ENCODE results near the gene KCNQ1. TPM values are rescaled to one million over a fixed set of nuclear protein-coding genes. Genes with fewer than 3 reads are reported as not detected.

Gene KCNQ1
- total and polyA plus RNA-seq, 9 of the 15 experiments (the other 6 are each of a cell fraction or from before 2014, with no cell fraction given): 0.44 TPM; not detected in 8

DNA sequence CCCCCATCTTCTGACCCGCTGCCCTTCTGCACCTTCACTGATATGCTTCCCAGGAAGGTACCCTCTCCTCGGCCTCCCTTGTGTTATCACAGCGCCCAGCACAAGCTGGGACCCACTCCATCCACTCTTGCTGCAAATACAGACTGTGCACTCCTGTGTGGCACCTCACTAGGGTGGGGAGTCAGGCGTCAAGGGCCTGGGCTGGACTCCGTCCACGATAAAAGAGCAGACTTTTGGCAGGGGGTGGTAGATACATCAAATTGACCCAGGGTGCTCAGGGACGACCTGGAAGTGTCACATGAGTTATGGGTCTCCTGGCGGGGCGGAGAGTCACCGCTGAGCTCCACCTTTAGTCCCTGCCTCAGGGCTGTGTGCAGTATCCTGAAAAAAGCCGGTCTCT lies 1.4 kb upstream of the KCNQ1 start:
- Histone ChIP-seq H3K9ac (ENCODE audit: insufficient read depth in 1 of 2, low read depth in 2 of 2, low read length in 2 of 2) (no peak overlapping the region), H3K4me2 (ENCODE audit: insufficient read depth, low read length) (no peak overlapping the region), H3K4me1 (replicated peaks in 1 of 2; ENCODE audit: control insufficient read depth in 2 of 2, insufficient read depth in 2 of 2, low read length in 2 of 2) (peaks cover 0 to 22% of the 10 kb centered on the region in 2 experiments; a peak in 2 of 5 replicates), H3K4me3 (no peak overlapping the region), H3K9me3 (replicated peaks; ENCODE audit: control insufficient read depth, insufficient read depth, low read depth, low read length) (no peaks in the 10 kb centered on the region), H3K9me1 (ENCODE audit: control insufficient read depth, insufficient read depth, low read length) (no peaks in the 10 kb centered on the region), H3K27ac (ENCODE audit: extremely low read depth, low read depth, low read length) (no peak overlapping the region), H4K20me1 (replicated peaks; ENCODE audit: control insufficient read depth, insufficient read depth, low read length) (peaks cover 9% of the 10 kb centered on the region), H3K36me3 (ENCODE audit: control insufficient read depth, insufficient read depth, low read length) (no peaks in the 10 kb centered on the region), H3K27me3 (ENCODE audit: control insufficient read depth in 2 of 2, insufficient read depth in 2 of 2, low read length in 2 of 2) (peaks cover 0 to 29% of the 10 kb centered on the region in 2 experiments; a peak in 2 of 5 replicates), H3K79me2 (ENCODE audit: control insufficient read depth, insufficient read depth, low read length) (no peaks in the 10 kb centered on the region), H2AFZ (ENCODE audit: low read depth, low read length) (no peak overlapping the region)
- WGBS (ENCODE audit: insufficient coverage, low coverage, missing lambda C conversion rate): 20% methylated on average over 11 of the region's 11 CpGs
- intact Hi-C loops (cut with micrococcal nuclease): no loop called here
- ATAC-seq (no peak), DNase-seq (ENCODE audit: extremely low read depth in 1 of 4, low spot score in 3 of 4) (no peak), FAIRE-seq (no peak)
- POLR2A ChIA-PET: no interaction called here
- TF ChIP-seq ASH1L (IDR thresholded peaks at IDR 0.05; ENCODE audit: borderline replicate concordance, low read depth, partially characterized antibody) (no peak), ZKSCAN1 (IDR thresholded peaks at IDR 0.05; ENCODE audit: low read depth, low read length) (no peak), TAF1 (IDR thresholded peaks at IDR 0.05; ENCODE audit: control insufficient read depth, extremely low read depth, insufficient read depth, low read length, severe bottlenecking) (no peak)
- CTCF ChIA-PET (ENCODE audit: low intra/inter-chr PET ratio): no interaction called here
- no TSS peak for BruUV-seq (replicated peaks)
- in situ Hi-C loops (cut with MboI): no loop called here

DNA sequence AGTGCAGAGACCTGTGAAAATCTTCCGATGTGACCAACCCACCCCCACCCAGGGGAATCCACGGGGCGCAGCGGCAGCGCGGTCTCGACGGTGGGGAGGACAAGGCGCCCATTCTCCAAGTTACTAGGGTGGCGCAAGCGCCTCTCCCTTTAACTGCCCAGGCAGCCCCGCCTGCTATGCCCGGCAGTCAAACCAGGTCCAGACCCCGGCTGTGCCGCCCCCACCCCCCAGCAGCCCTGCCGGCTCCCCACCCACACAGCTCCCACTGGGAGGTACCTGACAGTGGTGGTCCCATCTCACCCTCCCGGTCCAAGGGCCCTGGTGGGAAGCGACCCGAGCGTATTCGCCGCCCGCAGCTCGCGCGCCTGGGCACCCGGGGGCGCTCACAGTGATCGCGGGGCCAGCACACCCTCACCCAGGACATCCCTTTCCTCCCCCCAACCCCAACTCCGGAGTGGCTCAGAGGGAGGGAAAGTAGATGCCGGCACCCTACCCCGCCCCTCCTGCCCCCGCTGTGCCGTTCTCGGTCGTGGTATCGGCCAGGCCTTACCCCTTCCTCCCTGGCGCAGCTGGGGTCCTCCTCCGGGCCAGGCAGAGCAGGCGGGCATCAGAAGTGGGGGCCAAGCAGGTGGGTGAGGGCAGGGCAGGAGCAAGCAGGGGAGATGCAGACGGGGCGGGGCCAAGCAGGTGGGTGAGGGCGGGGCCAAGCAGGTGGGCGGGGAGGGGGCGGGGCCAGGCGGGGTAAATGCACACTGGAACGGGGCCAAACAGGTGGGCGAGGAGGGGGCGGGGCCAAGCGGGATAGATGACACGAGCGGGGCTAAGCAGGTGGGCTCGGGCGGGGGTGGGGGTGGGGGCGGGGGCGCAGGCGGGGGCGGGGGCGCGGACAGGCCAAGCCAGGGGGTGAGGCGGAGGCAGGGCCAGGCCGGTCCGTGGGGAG lies 657 bp upstream of the KCNQ1 start, which contains the start of gene TRPM5:
TSS of gene TRPM5 (minus strand) at position 634 of the 940 bp plus-strand sequence. CDS start 21,478 bp downstream, outside the sequence.
- in situ Hi-C loops (cut with MboI): no loop called here
- Histone ChIP-seq H3K9ac (ENCODE audit: insufficient read depth in 1 of 2, low read depth in 2 of 2, low read length in 2 of 2) (no peak within 1 kb of the TSS), H3K4me3 (no peak within 1 kb of the TSS), H3K79me2 (ENCODE audit: control insufficient read depth, insufficient read depth, low read length) (no peaks in the 10 kb centered on the region), H3K9me1 (ENCODE audit: control insufficient read depth, insufficient read depth, low read length) (no peaks in the 10 kb centered on the region), H4K20me1 (replicated peaks; ENCODE audit: control insufficient read depth, insufficient read depth, low read length) (peaks cover 9% of the 10 kb centered on the region), H3K9me3 (replicated peaks; ENCODE audit: control insufficient read depth, insufficient read depth, low read depth, low read length) (no peaks in the 10 kb centered on the region), H3K27me3 (ENCODE audit: control insufficient read depth in 2 of 2, insufficient read depth in 2 of 2, low read length in 2 of 2) (peaks cover 0 to 34% of the 10 kb centered on the region in 2 experiments; a peak in 2 of 5 replicates), H3K4me1 (replicated peaks in 1 of 2; ENCODE audit: control insufficient read depth in 2 of 2, insufficient read depth in 2 of 2, low read length in 2 of 2) (peaks cover 0 to 25% of the 10 kb centered on the region in 2 experiments; a peak in 2 of 5 replicates), H3K4me2 (ENCODE audit: insufficient read depth, low read length) (no peak within 1 kb of the TSS), H3K27ac (ENCODE audit: extremely low read depth, low read depth, low read length) (no peak within 1 kb of the TSS), H2AFZ (ENCODE audit: low read depth, low read length) (no peak within 1 kb of the TSS), H3K36me3 (ENCODE audit: control insufficient read depth, insufficient read depth, low read length) (no peaks in the 10 kb centered on the region)
- intact Hi-C loops (cut with micrococcal nuclease): no loop called here
- ChIA-PET CTCF (ENCODE audit: low intra/inter-chr PET ratio) (no interaction called here), POLR2A (no interaction called here)
- 19% methylated on average over 12 of the region's 64 CpGs for WGBS (ENCODE audit: insufficient coverage, low coverage, missing lambda C conversion rate)
- ATAC-seq: peak; percentile 71
- TF ChIP-seq ZNF354B (CRISPR knock-in tag; IDR thresholded peaks at IDR 0.05) (no peak), PCBP1 (IDR thresholded peaks at IDR 0.05; ENCODE audit: low read depth, low read length, poor library complexity, severe bottlenecking) (peak; percentile 25), FOSL1 (tag; conservative IDR thresholded peaks at IDR 0.05) (no peak), KDM2B (CRISPR knock-in tag; IDR thresholded peaks at IDR 0.05) (no peak)
- TF ChIP-seq, protein P1, sequence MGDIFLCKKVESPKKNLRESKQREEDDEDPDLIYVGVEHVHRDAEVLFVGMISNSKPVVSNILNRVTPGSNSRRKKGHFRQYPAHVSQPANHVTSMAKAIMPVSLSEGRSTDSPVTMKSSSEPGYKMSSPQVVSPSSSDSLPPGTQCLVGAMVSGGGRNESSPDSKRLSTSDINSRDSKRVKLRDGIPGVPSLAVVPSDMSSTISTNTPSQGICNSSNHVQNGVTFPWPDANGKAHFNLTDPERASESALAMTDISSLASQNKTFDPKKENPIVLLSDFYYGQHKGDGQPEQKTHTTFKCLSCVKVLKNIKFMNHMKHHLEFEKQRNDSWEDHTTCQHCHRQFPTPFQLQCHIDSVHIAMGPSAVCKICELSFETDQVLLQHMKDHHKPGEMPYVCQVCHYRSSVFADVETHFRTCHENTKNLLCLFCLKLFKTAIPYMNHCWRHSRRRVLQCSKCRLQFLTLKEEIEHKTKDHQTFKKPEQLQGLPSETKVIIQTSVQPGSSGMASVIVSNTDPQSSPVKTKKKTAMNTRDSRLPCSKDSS (IDR thresholded peaks at IDR 0.05; ENCODE audit: low read depth, partially characterized antibody): no peak
- no peak for FAIRE-seq
- DNase-seq (ENCODE audit: extremely low read depth in 1 of 4, low spot score in 3 of 4): peak in 2 of 4 experiments; percentile 37 to 81
- no TSS peak for BruUV-seq (replicated peaks)
